Inflammatory macrophage (primary cell): Measurements from ENCODE around the gene WASL.

Source experiments
- DNase-seq, 2 donors: peaks; one replicate each; pipeline ENCODE4 v3.0.0-alpha.2; 2020 to 2022

WASL gene

GRCh38 chr7:123687727-123688126 lies 61.1 kb downstream of the WASL start:
- DNase-seq = no peak

- DNase-seq = no peak
Observed at GRCh38 chr7:123687161-123687560, 61.6 kb downstream of the WASL start.

GRCh38 chr7:123682690-123683089 lies 66.1 kb downstream of the WASL start:
- DNase-seq = peak; percentile 40 to 59

GRCh38 chr7:123681561-123681960 lies 67.2 kb downstream of the WASL start:
- no peak for DNase-seq

- no peak for DNase-seq
Observed at GRCh38 chr7:123680580-123680979, 68.2 kb downstream of the WASL start.

GRCh38 chr7:123679614-123680013 lies 69.2 kb downstream of the WASL start:
- no peak for DNase-seq

- no peak for DNase-seq
Observed at GRCh38 chr7:123677061-123677715, 71.6 kb downstream of the WASL start.

GRCh38 chr7:123675181-123675473 lies 73.7 kb downstream of the WASL start:
- peak in 1 of 2 donors; percentile 24 for DNase-seq

- DNase-seq = no peak
Observed at GRCh38 chr7:123674399-123675180, 74.2 kb downstream of the WASL start.

GRCh38 chr7:123673752-123674398 lies 74.9 kb downstream of the WASL start:
- no peak for DNase-seq

GRCh38 chr7:123673137-123673732 lies 75.6 kb downstream of the WASL start:
- DNase-seq = no peak

- no peak for DNase-seq
Observed at GRCh38 chr7:123669485-123669884, 79.3 kb downstream of the WASL start.

GRCh38 chr7:123666492-123666891 lies 82.3 kb downstream of the WASL start:
- no peak for DNase-seq

- no peak for DNase-seq
Observed at GRCh38 chr7:123665896-123666295, 82.9 kb downstream of the WASL start.

GRCh38 chr7:123665157-123665556 lies 83.6 kb downstream of the WASL start:
- DNase-seq = no peak

GRCh38 chr7:123663200-123663599 lies 85.6 kb downstream of the WASL start:
- no peak for DNase-seq

GRCh38 chr7:123662755-123663154 lies 86.0 kb downstream of the WASL start:
- no peak for DNase-seq

GRCh38 chr7:123662293-123662692 lies 86.5 kb downstream of the WASL start:
- DNase-seq = no peak

- no peak for DNase-seq
Observed at GRCh38 chr7:123661765-123662164, 87.0 kb downstream of the WASL start.

- no peak for DNase-seq
Observed at GRCh38 chr7:123660514-123661354, 88.1 kb downstream of the WASL start.

GRCh38 chr7:123658023-123658422 lies 90.8 kb downstream of the WASL start:
- DNase-seq = no peak

- DNase-seq = no peak
Observed at GRCh38 chr7:123657304-123657685, 91.5 kb downstream of the WASL start.
